Endothelial cell of umbilical vein (primary cell): ENCODE results near the gene DDX43. TPM values are rescaled to one million over a fixed set of nuclear protein-coding genes. Genes with fewer than 3 reads are reported as not detected.

Source experiments
- BruUV-seq: library from RNA; stranded (reverse); fragments of 400-500 nt; replicated peaks from 2 replicates; lab custom pipeline; 2021; lab: Mats Ljungman, UMichigan
- CTCF ChIA-PET: fragments of 300-600, 350-600 bp; sonication (Branson Sonifier 250); formaldehyde crosslinking; loops from one replicate; lab custom pipeline; 2021; ENCODE audit warnings: antibody characterized with exemption, inconsistent platforms; lab: Charles Lee
- POLR2A ChIA-PET: fragments of 300-600, 350-600 bp; sonication (Branson Sonifier 250); formaldehyde crosslinking; loops from one replicate; lab custom pipeline; 2021; ENCODE audit warnings: antibody characterized with exemption, inconsistent platforms; lab: Charles Lee
- DNase-seq: peaks from one replicate; pipeline ENCODE4 v3.0.0-alpha.2; 2011; ENCODE audit warnings: low read depth, low spot score
- FAIRE-seq: peaks from 2 replicates; lab custom pipeline; 2011; peaks lifted over from hg19 to GRCh38; lab: Jason Lieb, UNC
- H2AFZ ChIP-seq: 2 replicates; pipeline ENCODE4 v1.6.0; 2012; ENCODE audit warnings: low read depth, low read length, control low read depth, inconsistent platforms
- H3K27ac ChIP-seq: 2 replicates; pipeline ENCODE4 v1.5.1; 2011; ENCODE audit warnings: low read depth, mild to moderate bottlenecking, control low read depth, low read length, moderate library complexity; ENCODE audit not compliant: insufficient read depth
- H3K27me3 ChIP-seq, 2 experiments: 2 replicates each; pipeline versions ENCODE4 v1.6.0 to v1.6.1; 2011; ENCODE audit warnings: low read length in 2 of 2, mixed read lengths in 1 of 2; ENCODE audit not compliant: control insufficient read depth in 2 of 2, insufficient read depth in 2 of 2
- H3K36me3 ChIP-seq, 2 experiments: 2 replicates in 1 of 2; 3 replicates in 1 of 2; pipeline ENCODE4 v1.5.1; 2011; ENCODE audit warnings: low read length in 2 of 2, mild to moderate bottlenecking in 1 of 2, moderate library complexity in 1 of 2; ENCODE audit not compliant: control insufficient read depth in 2 of 2, insufficient read depth in 2 of 2; ENCODE audit errors: extremely low read depth in 1 of 2
- H3K4me1 ChIP-seq: 3 replicates; pipeline ENCODE4 v1.5.1; 2011; ENCODE audit warnings: mild to moderate bottlenecking, low read length; ENCODE audit not compliant: control insufficient read depth, insufficient read depth; ENCODE audit errors: extremely low read depth
- H3K4me2 ChIP-seq: 2 replicates; pipeline ENCODE4 v1.6.1; 2011; ENCODE audit warnings: low read length, control low read depth, mixed read lengths; ENCODE audit not compliant: insufficient read depth
- H3K4me3 ChIP-seq, 3 experiments: fragments of 200-600 bp in 1 of 3; sonication (generic), shearing (Covaris generic) in 1 of 3; replicated peaks in 1 of 3; 2 replicates each; pipeline ENCODE4 v1.5.1; 2011 to 2016; ENCODE audit warnings: control low read depth in 3 of 3, low read length in 3 of 3, mild to moderate bottlenecking in 2 of 3, inconsistent platforms in 1 of 3, low read depth in 1 of 3, moderate library complexity in 1 of 3; ENCODE audit not compliant: insufficient read depth in 1 of 3
- H3K79me2 ChIP-seq: 2 replicates; pipeline ENCODE4 v1.6.0; 2012; ENCODE audit warnings: low read length, inconsistent platforms; ENCODE audit not compliant: control insufficient read depth, insufficient read depth
- H3K9ac ChIP-seq: replicated peaks from 2 replicates; pipeline ENCODE3; 2011; ENCODE audit warnings: low read length, control low read depth; ENCODE audit not compliant: insufficient read depth; ENCODE audit errors: extremely low read depth
- H3K9me1 ChIP-seq: replicated peaks from 3 replicates; pipeline ENCODE4 v1.6.0; 2011; ENCODE audit warnings: mild to moderate bottlenecking, low read length; ENCODE audit not compliant: control insufficient read depth, insufficient read depth; ENCODE audit errors: extremely low read depth
- H3K9me3 ChIP-seq: replicated peaks from 2 replicates; pipeline ENCODE4 v1.5.1; 2012; ENCODE audit warnings: low read length, inconsistent platforms; ENCODE audit not compliant: control insufficient read depth, insufficient read depth
- H4K20me1 ChIP-seq: replicated peaks from 2 replicates; pipeline ENCODE3; 2011; ENCODE audit warnings: mild to moderate bottlenecking, low read length; ENCODE audit not compliant: control insufficient read depth, insufficient read depth; ENCODE audit errors: extremely low read depth
- CTCF ChIP-seq, 2 donors: IDR thresholded peaks; 1 replicate in 1 of 2; 2 replicates in 1 of 2; pipeline ENCODE4 v1.5.1; 2011; ENCODE audit warnings: low read length in 2 of 2, mild to moderate bottlenecking in 2 of 2, moderate library complexity in 2 of 2, control low read depth in 1 of 2, inconsistent platforms in 1 of 2, low read depth in 1 of 2; ENCODE audit not compliant: insufficient read depth in 1 of 2; ENCODE audit errors: extremely low read depth in 1 of 2
- EZH2 ChIP-seq: IDR thresholded peaks from 2 replicates; pipeline ENCODE4 v1.6.1; 2012; ENCODE audit warnings: borderline replicate concordance, low read depth, mild to moderate bottlenecking, moderate library complexity, low read length, inconsistent platforms; ENCODE audit not compliant: severe bottlenecking
- FOS ChIP-seq: IDR thresholded peaks from 2 replicates; pipeline ENCODE4 v1.6.1; 2011; ENCODE audit warnings: mild to moderate bottlenecking, low read length, moderate library complexity, borderline replicate concordance; ENCODE audit not compliant: insufficient read depth
- GATA2 ChIP-seq: IDR thresholded peaks from 2 replicates; pipeline ENCODE4 v1.7.0; 2011; ENCODE audit warnings: low read depth, mild to moderate bottlenecking, moderate library complexity, mixed read lengths, low read length; ENCODE audit not compliant: insufficient read length, insufficient read depth
- JUN ChIP-seq: IDR thresholded peaks from 2 replicates; pipeline ENCODE4 v1.6.1; 2011; ENCODE audit warnings: borderline replicate concordance, low read depth; ENCODE audit not compliant: insufficient read length, insufficient read depth
- MAX ChIP-seq: IDR thresholded peaks from 2 replicates; pipeline ENCODE4 v1.6.1; 2011; ENCODE audit not compliant: insufficient read depth, insufficient read length
- MYC ChIP-seq: IDR thresholded peaks from one replicate; pipeline ENCODE4 v1.6.1; 2011; ENCODE audit warnings: mild to moderate bottlenecking, low read depth, low read length
- POLR2A ChIP-seq: IDR thresholded peaks from 2 replicates; pipeline ENCODE4 v1.6.1; 2012; ENCODE audit warnings: low read depth, mild to moderate bottlenecking, control low read depth, low read length
- POLR2AphosphoS5 ChIP-seq: IDR thresholded peaks from 2 replicates; pipeline ENCODE4 v1.6.1; 2012; ENCODE audit warnings: low read depth, mild to moderate bottlenecking, control low read depth, low read length, moderate library complexity; ENCODE audit not compliant: insufficient read depth
- dilution Hi-C: fragments of 300-500 bp; cut with MboI; formaldehyde crosslinking; loops from one replicate; pipeline ENCODE4 v1.15.0; 2019; ENCODE audit warnings: low sequenced_read_pairs; ENCODE audit not compliant: extremely low pct_ligation_motif_present
- intact Hi-C: fragments of 100-400 bp; cut with micrococcal nuclease; formaldehyde crosslinking; loops from one replicate; pipeline ENCODE4 v1.10.0; 2022
- polyA plus RNA-seq, 4 experiments: library from polyadenylated mRNA; depleted of rRNA in 3 of 4; stranded (reverse) in 3 of 4; unstranded in 1 of 4; fragments of >200 nt; gene quantifications; 2 replicates each; pipeline versions ENCODE4 v1.2.1 to v1.2.3, GENCODE V29; 2011 to 2012; ENCODE audit warnings: missing spikeins in 1 of 4
- total RNA-seq: library from RNA; stranded (reverse); gene quantifications from 2 replicates; pipeline ENCODE4 v1.2.3, GENCODE V29; 2021

DDX43 gene
- total and polyA plus RNA-seq, 2 donors (not counting 3 experiments of a cell fraction or from before 2014, with no cell fraction given) = 0.95 to 1.2 TPM

- Histone ChIP-seq H3K27ac (no peak overlapping the region), H3K27me3 (peaks cover 26 to 28% of the 10 kb centered on the region in 2 experiments), H3K36me3 (no peaks in the 10 kb centered on the region), H3K79me2 (no peaks in the 10 kb centered on the region), H3K4me1 (no peaks in the 10 kb centered on the region), H4K20me1 (no peaks in the 10 kb centered on the region), H3K9me3 (no peaks in the 10 kb centered on the region), H3K4me2 (no peak overlapping the region), H3K9me1 (no peaks in the 10 kb centered on the region), H3K9ac (no peak overlapping the region), H2AFZ (no peak overlapping the region), H3K4me3 (no peak overlapping the region)
- FAIRE-seq = no peak
- POLR2A ChIA-PET = interaction anchor here (0.6 kb wide), 1 partner anchor 17 kb away, joined by 4 read pairs; no protein-coding TSS in a partner anchor
- intact Hi-C loops = no loop called here
- dilution Hi-C loops = no loop called here
- no peak for TF ChIP-seq GATA2
- TF ChIP-seq POLR2A = no peak
- TF ChIP-seq EZH2 = peak; percentile 47
- no peak for DNase-seq
- CTCF ChIA-PET = interaction anchor here (1.0 to 2.0 kb wide), 4 partner anchors 22 to 63 kb away, joined by 3 to 11 read pairs (median 4); no protein-coding TSS in a partner anchor
- no TSS peak for BruUV-seq
These were observed 46.0 kb upstream of the DDX43 start for GRCh38 chr6:73348550-73349204.

- H3K9me3 ChIP-seq = no peaks in the 10 kb centered on the region
- TF ChIP-seq GATA2 = no peak
- no peak for TF ChIP-seq MYC
- TF ChIP-seq EZH2 = no peak
- TF ChIP-seq CTCF (IDR thresholded peaks at IDR 0.05; ENCODE audit: extremely low read depth in 1 of 2, insufficient read depth in 1 of 2, low read depth in 1 of 2, low read length in 2 of 2) = no peak
- no peak for TF ChIP-seq POLR2A
- no peak for TF ChIP-seq MAX
- TF ChIP-seq POLR2AphosphoS5 = no peak
- no peak for TF ChIP-seq JUN
- no peak for TF ChIP-seq FOS
- no peak overlapping the region for H3K4me3 ChIP-seq
- POLR2A ChIA-PET = no interaction called here
- no peaks in the 10 kb centered on the region for H3K79me2 ChIP-seq
- H3K4me1 ChIP-seq = no peaks in the 10 kb centered on the region
- dilution Hi-C loops (no loop called here), intact Hi-C loops (no loop called here)
- H2AFZ ChIP-seq = no peak overlapping the region
- no peak overlapping the region for H3K9ac ChIP-seq
- BruUV-seq = no TSS peak
- H3K36me3 ChIP-seq = no peaks in the 10 kb centered on the region
- DNase-seq = no peak
- CTCF ChIA-PET = interaction anchor here (1.0 to 2.0 kb wide), 3 partner anchors 23 to 63 kb away, joined by 3 to 11 read pairs (median 3); no protein-coding TSS in a partner anchor
- no peak overlapping the region for H3K27ac ChIP-seq
- H4K20me1 ChIP-seq = no peaks in the 10 kb centered on the region
- peaks cover 26 to 28% of the 10 kb centered on the region in 2 experiments for H3K27me3 ChIP-seq
- FAIRE-seq = no peak
- H3K9me1 ChIP-seq = no peaks in the 10 kb centered on the region
- no peak overlapping the region for H3K4me2 ChIP-seq
These were observed 45.3 kb upstream of the DDX43 start for GRCh38 chr6:73349311-73349710.
